HCT116 (cell line): ENCODE measurements around the gene ITGBL1. TPM values are rescaled to one million over a fixed set of nuclear protein-coding genes. Genes with fewer than 3 reads are reported as not detected.

Experiments
- ATAC-seq: fragments of 200-7000 bp; cut with Tn5 transposase; 2 replicates; pipeline ENCODE4 v1.9.1; 2020; ENCODE audit warnings: mild to moderate bottlenecking, moderate library complexity
- BruUV-seq: library from RNA; stranded (reverse); fragments of 400-500 nt; replicated peaks from 2 replicates; lab custom pipeline; 2021; lab: Mats Ljungman, UMichigan
- CTCF ChIA-PET: fragments of 300-600 bp; sonication (Branson Sonifier 250); formaldehyde crosslinking; loops from one replicate; lab custom pipeline; 2021; ENCODE audit warnings: antibody characterized with exemption; lab: Charles Lee
- POLR2A ChIA-PET: fragments of 300-600, 350-600 bp; sonication (Branson Sonifier 250); formaldehyde crosslinking; loops from one replicate; lab custom pipeline; 2021; ENCODE audit warnings: antibody characterized with exemption; lab: Charles Lee
- RAD21 ChIA-PET, 2 experiments: fragments of 300-600 bp; sonication (Branson Sonifier 250); formaldehyde crosslinking; loops; one replicate each; lab custom pipeline; 2023; ENCODE audit warnings: low total read pairs in 2 of 2; ENCODE audit not compliant: uncharacterized antibody in 2 of 2, unreplicated experiment in 2 of 2, low non-redundant PET in 1 of 2; lab: Charles Lee
- DNase-seq: peaks from one replicate; pipeline ENCODE4 v3.0.0-alpha.2; 2010; ENCODE audit warnings: low read depth, low spot score
- H2AFZ ChIP-seq: fragments of 200-600 bp; shearing (Covaris generic), sonication (generic); 2 replicates; pipeline ENCODE4 v1.6.1; 2017; ENCODE audit warnings: low read depth, mixed run types, mixed read lengths, antibody characterized with exemption, low read length; ENCODE audit not compliant: poor library complexity, severe bottlenecking
- H3K27ac ChIP-seq: 2 replicates; pipeline ENCODE4 v1.5.1; 2012; ENCODE audit warnings: low read depth, low read length
- H3K27me3 ChIP-seq: fragments of 200-600 bp; sonication (generic); 2 replicates; pipeline ENCODE4 v1.6.1; 2016; ENCODE audit warnings: mixed run types, low read length, mixed read lengths; ENCODE audit not compliant: insufficient read depth
- H3K36me3 ChIP-seq, 2 experiments: fragments of 200-500 bp in 1 of 2; fragments of 200-600 bp in 1 of 2; sonication (Bioruptor generic) in 1 of 2; sonication (generic) in 1 of 2; 2 replicates each; pipeline versions ENCODE4 v1.5.1 to v1.6.1; 2014 to 2016; ENCODE audit warnings: low read length in 2 of 2, inconsistent platforms in 1 of 2, mixed read lengths in 1 of 2, mixed run types in 1 of 2; ENCODE audit not compliant: insufficient read depth in 2 of 2, control insufficient read depth in 1 of 2
- H3K4me1 ChIP-seq, 2 experiments: fragments of 200-600 bp in 1 of 2; sonication (generic) in 1 of 2; 2 replicates each; pipeline versions ENCODE4 v1.5.1 to v1.6.1; 2012 to 2017; ENCODE audit warnings: low read length in 2 of 2, inconsistent platforms in 1 of 2, mild to moderate bottlenecking in 1 of 2, mixed read lengths in 1 of 2, mixed run types in 1 of 2, moderate library complexity in 1 of 2; ENCODE audit not compliant: insufficient read depth in 2 of 2, control insufficient read depth in 1 of 2
- H3K4me2 ChIP-seq: fragments of 200-600 bp; sonication (generic); 2 replicates; pipeline ENCODE4 v1.6.1; 2017; ENCODE audit warnings: mixed run types, low read length, mixed read lengths
- H3K4me3 ChIP-seq, 2 experiments: fragments of 200-600 bp in 1 of 2; sonication (generic) in 1 of 2; replicated peaks in 1 of 2; 2 replicates each; pipeline ENCODE4 v1.5.1; 2011 to 2016; ENCODE audit warnings: low read length in 2 of 2, control low read depth in 1 of 2, low read depth in 1 of 2, mild to moderate bottlenecking in 1 of 2, mixed read lengths in 1 of 2, mixed run types in 1 of 2
- H3K79me2 ChIP-seq: fragments of 200-600 bp; sonication (generic); 2 replicates; pipeline ENCODE4 v1.6.1; 2017; ENCODE audit warnings: mild to moderate bottlenecking, mixed run types, low read length, moderate library complexity, mixed read lengths; ENCODE audit not compliant: insufficient read depth
- H3K9ac ChIP-seq: fragments of 200-600 bp; sonication (generic); 2 replicates; pipeline ENCODE4 v1.6.1; 2016; ENCODE audit warnings: low read length, mixed read lengths
- H3K9me2 ChIP-seq: fragments of 200-600 bp; sonication (generic), shearing (Covaris generic); 2 replicates; pipeline ENCODE4 v1.6.1; 2017; ENCODE audit warnings: mixed run types, mild to moderate bottlenecking, moderate library complexity; ENCODE audit not compliant: insufficient read depth
- H3K9me3 ChIP-seq, 2 experiments: fragments of 200-500 bp in 1 of 2; fragments of 200-600 bp in 1 of 2; sonication (Bioruptor generic) in 1 of 2; sonication (generic) in 1 of 2; 2 replicates each; pipeline ENCODE4 v1.6.1; 2014 to 2017; ENCODE audit warnings: low read length in 2 of 2, mixed read lengths in 2 of 2, inconsistent platforms in 1 of 2, low read depth in 1 of 2, mild to moderate bottlenecking in 1 of 2, mixed run types in 1 of 2, moderate library complexity in 1 of 2; ENCODE audit not compliant: control insufficient read depth in 1 of 2, insufficient read depth in 1 of 2
- H4K20me1 ChIP-seq: fragments of 200-600 bp; sonication (generic), shearing (Covaris generic); 2 replicates; pipeline ENCODE4 v1.6.1; 2017; ENCODE audit warnings: mixed run types, mild to moderate bottlenecking, moderate library complexity; ENCODE audit not compliant: insufficient read depth
- ATF3 ChIP-seq: IDR thresholded peaks from 2 replicates; pipeline ENCODE4 v1.6.1; 2012
- CBX3 ChIP-seq: IDR thresholded peaks from 2 replicates; pipeline ENCODE4 v1.6.1; 2012; ENCODE audit warnings: low read depth
- CEBPB ChIP-seq: IDR thresholded peaks from 2 replicates; pipeline ENCODE4 v1.6.1; 2012; ENCODE audit warnings: low read depth
- EGR1 ChIP-seq: IDR thresholded peaks from 2 replicates; pipeline ENCODE4 v1.6.1; 2012; ENCODE audit warnings: low read depth
- ELF1 ChIP-seq: IDR thresholded peaks from 2 replicates; pipeline ENCODE4 v1.6.1; 2012; ENCODE audit warnings: low read depth, borderline replicate concordance
- EZH2phosphoT487 ChIP-seq: fragments of 200-600 bp; IDR thresholded peaks from 2 replicates; pipeline ENCODE4 v1.6.1; 2018; ENCODE audit warnings: antibody characterized with exemption, borderline replicate concordance
- FOSL1 ChIP-seq: IDR thresholded peaks from 2 replicates; pipeline ENCODE4 v1.6.1; 2012; ENCODE audit warnings: low read depth
- MAX ChIP-seq: IDR thresholded peaks from 2 replicates; pipeline ENCODE4 v1.6.1; 2012
- POLR2A ChIP-seq: IDR thresholded peaks from 2 replicates; pipeline ENCODE4 v1.7.0; 2011; ENCODE audit warnings: borderline replicate concordance; ENCODE audit not compliant: insufficient read depth, insufficient read length; ENCODE audit errors: extremely low read depth
- POLR2AphosphoS5 ChIP-seq: IDR thresholded peaks from 2 replicates; pipeline ENCODE4 v1.6.1; 2011; ENCODE audit warnings: mild to moderate bottlenecking, low read depth, low read length, moderate library complexity
- RAD21 ChIP-seq: IDR thresholded peaks from 2 replicates; pipeline ENCODE4 v1.6.1; 2012; ENCODE audit warnings: low read depth, mild to moderate bottlenecking
- YY1 ChIP-seq: IDR thresholded peaks from 2 replicates; pipeline ENCODE4 v1.6.1; 2011; ENCODE audit warnings: low read length, low read depth, moderate library complexity, mild to moderate bottlenecking; ENCODE audit not compliant: insufficient replicate concordance; ENCODE audit errors: extremely low read depth
- ZNF274 ChIP-seq: fragments of 200-500 bp; sonication (Bioruptor generic); IDR thresholded peaks from 2 replicates; pipeline ENCODE4 v1.6.1; 2014; ENCODE audit warnings: mild to moderate bottlenecking, low read depth, low read length, inconsistent platforms
- intact Hi-C: fragments of 100-400 bp; cut with micrococcal nuclease; formaldehyde crosslinking; loops from 2 replicates; pipeline ENCODE4 v1.10.0; 2022
- total RNA-seq: library from RNA; stranded (reverse); gene quantifications from one replicate; pipeline ENCODE4 v1.2.1, GENCODE V29; 2021; ENCODE audit not compliant: unreplicated experiment

The ITGBL1 gene
- total RNA-seq, 1 experiment from 2014 or later = 0.66 TPM

GRCh38 chr13:101640788-101641400 is 188.4 kb downstream of the ITGBL1 start:
- RAD21 ChIA-PET = no interaction called here
- CTCF ChIA-PET = no interaction called here
- Histone ChIP-seq H3K27ac (no peak overlapping the region), H3K9me2 (no peaks in the 10 kb centered on the region), H4K20me1 (no peaks in the 10 kb centered on the region), H2AFZ (no peak overlapping the region), H3K79me2 (no peaks in the 10 kb centered on the region), H3K4me1 (0 out of 4 replicates have a peak, but pooled peaks cover 0 to 2% of the 10 kb centered on the region in 2 experiments), H3K27me3 (no peaks in the 10 kb centered on the region), H3K4me3 (no peak overlapping the region), H3K36me3 (no peaks in the 10 kb centered on the region), H3K9me3 (peaks cover 0 to 6% of the 10 kb centered on the region in 2 experiments; a peak in 2 of 4 replicates), H3K4me2 (no peak overlapping the region), H3K9ac (no peak overlapping the region)
- no TSS peak for BruUV-seq
- POLR2A ChIA-PET = no interaction called here
- TF ChIP-seq CBX3 (no peak), YY1 (no peak), ATF3 (no peak), ELF1 (no peak), ZNF274 (no peak), EZH2phosphoT487 (no peak), MAX (no peak), RAD21 (no peak), FOSL1 (no peak), POLR2A (no peak), EGR1 (no peak), CEBPB (no peak), POLR2AphosphoS5 (no peak)
- intact Hi-C loops = no loop called here
- DNase-seq = no peak
- ATAC-seq = no peak
